ENCODE results near the gene TNFAIP8L2.

TNFAIP8L2 gene

DNA sequence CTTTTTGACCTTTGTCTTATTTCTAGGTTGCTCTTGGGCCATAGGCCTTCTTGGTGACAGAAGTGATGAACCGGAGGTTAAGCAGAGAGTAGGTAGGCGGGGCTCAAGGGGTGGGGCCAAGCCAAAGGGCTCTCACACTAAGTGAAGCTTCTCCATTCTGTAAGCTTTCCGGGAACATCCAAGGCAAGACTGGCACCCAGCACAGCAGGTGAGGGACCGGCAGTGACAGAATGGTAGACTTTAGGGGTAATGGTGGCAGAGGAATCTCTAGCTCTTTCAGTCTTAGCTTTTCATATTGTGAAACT, at the start of gene TNFAIP8L2:
Gene TNFAIP8L2, plus strand, starts transcription at position 135 of the 305 bp plus-strand sequence. CDS start 2,049 bp downstream, outside the sequence.
- no peak for DNase-seq

DNA sequence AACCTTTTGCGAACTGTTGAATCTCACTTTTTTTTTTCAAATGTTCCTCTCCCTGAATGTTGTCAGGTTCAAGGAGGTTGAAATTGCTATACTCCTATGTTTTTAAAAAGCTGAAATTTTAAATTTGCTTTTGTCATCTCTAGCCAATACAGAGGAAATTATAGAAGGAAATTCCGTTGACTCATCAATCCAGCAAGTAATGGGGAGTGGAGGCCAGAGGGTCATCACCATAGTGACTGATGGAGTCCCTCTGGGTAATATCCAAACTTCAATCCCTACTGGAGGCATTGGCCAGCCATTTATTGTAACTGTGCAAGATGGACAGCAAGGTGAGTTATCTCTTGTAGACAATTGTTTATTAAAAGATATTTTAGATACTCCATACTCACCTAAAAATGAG, 49.6 kb upstream of the TNFAIP8L2 start:
- no peak for DNase-seq

DNA sequence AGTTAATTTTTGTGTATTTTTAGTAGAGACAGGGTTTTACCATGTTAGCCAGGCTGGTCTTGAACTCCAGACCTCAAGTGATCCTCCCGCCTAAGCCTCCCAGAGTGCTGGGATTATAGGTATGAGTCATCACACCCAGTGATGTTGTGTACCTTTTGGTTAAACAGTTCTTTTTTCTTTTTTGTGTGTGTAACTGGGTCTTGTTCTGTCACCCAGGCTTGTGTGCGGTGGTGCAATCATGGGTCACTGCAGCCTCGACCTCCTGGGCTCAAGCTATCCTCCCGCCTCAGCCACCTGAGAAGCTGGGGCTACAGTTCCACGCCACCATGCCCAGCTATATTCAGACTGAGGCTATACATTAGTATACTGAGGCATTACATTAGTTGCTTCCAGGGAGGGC, 48.1 kb upstream of the TNFAIP8L2 start:
- DNase-seq: no peak

DNA sequence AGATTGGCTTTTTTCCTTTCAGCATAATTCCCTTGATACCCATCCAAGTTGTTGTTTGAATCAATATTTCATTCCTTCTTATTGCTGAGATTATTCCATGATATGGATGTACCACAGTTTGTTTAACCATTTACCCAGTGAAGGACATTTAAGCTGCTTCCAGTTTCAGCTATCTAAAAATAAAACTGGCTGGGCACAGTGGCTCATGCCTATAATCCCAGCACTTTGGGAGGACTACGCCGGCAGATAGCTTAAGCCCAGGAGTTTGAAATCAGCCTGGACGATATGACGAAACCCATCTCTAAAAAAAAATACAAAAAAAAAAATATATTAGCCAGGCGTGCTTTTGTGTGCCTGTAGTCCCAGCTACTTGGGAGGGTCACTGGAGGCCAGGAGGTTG, 42.6 kb upstream of the TNFAIP8L2 start:
- no peak for DNase-seq

DNA sequence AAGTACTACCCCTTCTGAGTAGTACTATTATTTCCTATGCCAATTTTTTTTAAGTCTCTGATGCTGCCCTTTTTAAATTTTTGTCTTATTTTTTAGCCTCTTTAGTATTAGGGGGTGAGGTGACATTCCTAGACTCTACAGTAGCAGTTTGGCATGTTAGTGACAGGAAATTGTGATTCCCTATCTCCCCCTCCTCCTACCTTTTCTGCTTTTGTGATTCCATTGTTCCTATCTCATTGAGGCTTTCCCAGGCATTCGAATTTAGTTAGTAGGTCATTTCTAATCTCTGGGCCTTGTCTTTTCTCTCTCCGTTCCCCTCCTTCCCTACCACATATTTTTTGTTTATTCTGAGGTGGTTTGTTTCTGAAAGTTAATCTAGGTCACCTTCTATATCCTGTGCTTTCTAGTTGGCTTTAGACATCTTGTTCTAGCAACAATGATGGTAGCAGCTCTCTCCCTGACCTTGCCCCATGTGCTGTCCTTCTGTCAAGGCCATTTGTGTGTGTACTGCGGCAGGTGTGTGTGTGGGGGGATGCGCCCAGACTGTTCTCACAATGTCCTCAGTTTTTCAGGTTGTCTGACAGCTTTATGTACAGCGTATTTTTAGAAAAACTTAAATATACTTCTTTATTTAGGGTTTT, 31.6 kb upstream of the TNFAIP8L2 start:
- DNase-seq: no peak

DNA sequence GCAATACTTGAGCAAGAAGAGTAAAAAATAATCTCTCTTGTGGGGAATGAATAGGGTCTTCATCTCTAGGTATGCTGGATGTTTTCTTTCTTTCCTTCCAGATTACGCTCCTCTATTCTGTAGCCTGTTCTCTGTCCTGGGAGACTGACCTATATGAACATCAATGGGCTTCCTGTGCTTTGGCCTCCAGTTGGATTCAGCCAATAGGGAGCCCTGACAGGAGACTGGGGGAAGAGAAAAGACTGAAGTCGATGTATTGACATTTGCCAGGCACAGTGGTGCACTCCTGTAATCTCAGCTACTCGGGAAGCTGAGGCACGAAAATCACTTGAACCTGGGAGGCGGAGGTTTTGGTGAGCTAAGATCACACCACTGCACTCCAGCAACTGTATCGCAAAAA, 27.6 kb upstream of the TNFAIP8L2 start:
- no peak for DNase-seq

DNA sequence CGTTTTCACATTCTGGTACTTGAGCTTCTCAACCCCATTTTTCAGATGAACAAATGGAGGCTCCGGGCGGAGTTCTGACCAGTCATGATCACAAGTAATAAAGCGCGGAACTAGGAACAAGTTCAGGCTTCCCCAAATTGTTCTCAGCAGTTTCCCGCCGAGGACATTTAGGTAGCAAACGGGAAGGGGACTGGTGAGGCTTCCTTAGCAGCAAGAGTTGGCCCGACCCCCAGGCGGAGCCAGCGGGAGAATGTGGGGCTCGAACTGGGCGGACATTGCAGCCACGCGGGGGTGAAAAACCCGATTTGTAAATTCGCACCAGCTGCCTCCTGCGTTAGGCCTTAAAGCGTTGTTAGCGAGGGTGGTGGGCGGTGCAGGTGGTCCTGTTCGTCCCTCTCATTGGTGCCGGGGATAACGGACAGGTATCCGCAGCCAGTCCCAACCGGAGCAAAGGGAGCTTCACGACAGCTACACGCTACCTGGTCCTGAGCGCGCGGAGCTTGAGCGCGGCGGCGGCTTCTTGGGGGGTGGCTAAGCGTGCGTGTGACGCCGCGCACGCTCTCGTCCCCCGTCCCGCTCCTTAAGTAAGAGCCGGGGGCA, 25.4 kb upstream of the TNFAIP8L2 start:
- no peak for DNase-seq

DNA sequence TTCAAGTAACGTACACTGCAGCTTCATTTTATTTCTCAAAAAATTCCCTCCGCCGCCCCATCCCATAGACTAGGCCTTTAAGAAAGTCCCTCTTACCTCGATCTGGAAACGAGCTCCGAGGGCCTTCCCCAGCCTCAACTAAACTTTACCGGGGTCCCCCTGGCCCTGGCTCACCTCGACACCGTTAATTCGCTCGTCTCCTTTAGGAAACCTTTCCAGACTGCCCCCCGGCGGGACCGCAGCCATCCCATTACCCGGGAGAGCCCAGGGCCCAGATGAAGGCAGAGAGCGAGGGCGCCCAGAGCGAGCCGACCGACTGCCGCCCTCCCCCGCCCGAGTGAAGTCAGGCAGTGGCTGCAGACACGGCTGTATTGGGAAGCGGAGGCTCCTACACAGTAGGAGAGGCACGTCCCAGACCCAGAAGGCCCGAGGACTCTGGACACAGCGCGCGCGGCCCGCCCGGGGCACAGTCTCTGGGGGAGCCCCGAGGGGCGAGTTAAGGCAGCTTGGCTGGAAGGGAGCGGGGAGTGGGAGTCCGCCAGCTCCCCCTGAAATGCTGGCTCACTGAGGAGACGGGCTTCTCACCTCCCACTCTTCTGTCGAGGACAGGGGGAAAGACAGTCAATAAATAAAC, 24.6 kb upstream of the TNFAIP8L2 start:
- no peak for DNase-seq

DNA sequence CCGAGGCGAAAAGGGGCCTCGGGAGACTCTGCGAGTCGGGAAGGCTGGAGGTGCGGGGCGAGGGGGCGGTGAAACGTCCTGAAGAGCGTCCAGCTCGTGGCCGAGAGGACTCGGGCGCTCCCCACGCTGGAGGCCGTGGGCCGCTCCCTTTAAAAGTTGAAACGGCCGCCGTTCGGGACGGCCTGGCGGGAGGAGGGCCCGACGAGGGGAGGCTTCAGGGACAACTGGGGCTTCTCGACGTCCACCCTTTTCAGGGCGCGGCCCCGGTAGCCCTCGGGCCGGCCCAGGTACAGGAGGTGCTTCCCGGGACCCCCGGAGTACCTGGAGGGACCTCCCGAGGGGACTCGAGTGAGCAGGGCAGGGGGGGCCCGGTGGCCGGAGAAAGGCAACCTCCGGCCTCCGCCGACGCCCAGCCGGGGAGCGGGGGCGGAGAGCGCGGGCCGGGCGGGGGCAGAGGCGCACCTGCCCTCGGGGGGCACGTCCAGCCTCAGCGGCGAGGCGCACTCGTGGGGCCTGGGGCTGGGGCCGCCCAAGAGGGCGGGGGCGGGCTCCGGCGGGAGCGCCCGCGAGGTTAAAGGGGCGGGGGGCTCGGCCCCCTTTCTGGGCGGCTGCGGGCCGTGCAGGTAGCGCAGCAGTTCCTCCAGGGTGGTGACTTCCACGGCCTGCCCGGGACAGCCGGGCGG, 24.0 kb upstream of the TNFAIP8L2 start:
- no peak for DNase-seq

DNA sequence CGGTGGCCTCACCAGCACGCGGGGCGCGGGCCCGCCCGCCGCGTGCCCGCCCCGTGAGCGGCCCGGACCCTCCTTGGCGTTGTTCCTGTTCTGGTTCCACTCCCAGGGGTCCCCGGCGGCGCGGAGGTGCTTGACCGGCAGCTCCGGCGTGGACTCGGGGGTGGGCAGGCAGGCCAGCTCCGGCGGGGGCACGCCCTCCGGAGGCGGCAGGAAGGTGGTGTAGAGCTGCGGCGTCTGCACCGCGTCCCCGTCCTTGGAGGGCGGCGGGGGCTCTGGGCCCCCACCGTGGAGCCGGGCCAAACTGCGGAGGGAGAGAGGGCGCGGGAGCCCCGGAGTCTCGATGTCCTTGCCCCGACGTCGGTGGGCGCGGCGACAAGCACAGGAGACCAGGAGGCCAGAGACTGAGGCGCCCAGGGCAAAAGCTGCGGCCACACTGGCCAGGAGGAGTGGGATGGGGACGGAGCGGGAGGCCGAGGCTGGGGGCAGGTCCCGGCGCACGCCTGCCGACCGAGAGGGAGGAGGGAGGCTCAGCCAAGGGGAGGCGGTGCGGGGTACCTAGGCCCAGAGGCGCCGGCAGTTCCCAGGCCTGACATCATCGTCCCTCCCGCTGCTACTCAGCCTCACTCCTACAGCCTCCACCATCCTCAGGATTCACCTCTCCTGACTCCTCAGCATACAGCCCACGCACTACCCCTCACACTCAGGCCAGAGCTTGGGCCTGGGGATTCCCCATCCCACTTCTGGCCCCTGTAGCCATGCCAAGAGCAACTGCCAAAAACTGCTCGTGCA, 23.2 kb upstream of the TNFAIP8L2 start:
- DNase-seq: no peak

DNA sequence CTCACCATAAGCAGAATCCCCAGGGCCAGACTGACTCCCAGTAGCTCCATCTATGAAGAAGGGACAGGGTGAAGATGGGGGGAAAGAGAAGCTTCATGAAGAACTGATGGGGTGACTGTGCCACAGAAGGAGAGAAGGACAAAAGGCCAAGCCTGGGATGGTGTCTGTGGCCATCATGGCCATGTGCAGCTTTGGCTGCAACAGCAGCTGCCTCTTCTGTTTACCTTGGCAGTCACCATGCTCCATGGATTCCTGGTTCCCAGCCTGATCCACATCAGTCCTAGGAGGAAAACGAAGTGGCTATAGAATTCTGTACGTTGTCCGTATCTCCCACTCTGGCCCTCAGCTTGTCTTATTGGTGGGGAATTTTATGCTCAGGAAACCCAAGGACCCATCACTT, 22.1 kb upstream of the TNFAIP8L2 start:
- DNase-seq: no peak

DNA sequence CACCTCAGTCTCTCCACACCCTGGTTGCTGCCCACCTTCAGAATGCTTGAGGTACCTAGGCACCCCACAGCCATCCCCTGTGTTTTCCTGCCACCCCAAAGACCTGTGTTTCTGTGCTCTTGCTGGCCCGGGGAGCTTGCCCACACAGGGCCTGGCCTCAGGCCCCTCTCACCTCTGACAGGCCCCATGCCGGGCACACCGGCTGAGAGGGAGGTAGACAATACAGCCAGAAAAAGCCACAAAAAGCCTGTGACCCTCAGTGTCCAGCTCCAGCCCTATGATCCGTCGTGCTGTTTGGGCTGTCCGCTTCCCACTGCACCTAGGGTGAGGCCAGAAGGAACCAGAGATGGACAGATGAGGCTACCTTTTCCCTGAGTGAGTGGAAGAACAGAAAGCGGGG, 21.5 kb upstream of the TNFAIP8L2 start:
- no peak for DNase-seq

DNA sequence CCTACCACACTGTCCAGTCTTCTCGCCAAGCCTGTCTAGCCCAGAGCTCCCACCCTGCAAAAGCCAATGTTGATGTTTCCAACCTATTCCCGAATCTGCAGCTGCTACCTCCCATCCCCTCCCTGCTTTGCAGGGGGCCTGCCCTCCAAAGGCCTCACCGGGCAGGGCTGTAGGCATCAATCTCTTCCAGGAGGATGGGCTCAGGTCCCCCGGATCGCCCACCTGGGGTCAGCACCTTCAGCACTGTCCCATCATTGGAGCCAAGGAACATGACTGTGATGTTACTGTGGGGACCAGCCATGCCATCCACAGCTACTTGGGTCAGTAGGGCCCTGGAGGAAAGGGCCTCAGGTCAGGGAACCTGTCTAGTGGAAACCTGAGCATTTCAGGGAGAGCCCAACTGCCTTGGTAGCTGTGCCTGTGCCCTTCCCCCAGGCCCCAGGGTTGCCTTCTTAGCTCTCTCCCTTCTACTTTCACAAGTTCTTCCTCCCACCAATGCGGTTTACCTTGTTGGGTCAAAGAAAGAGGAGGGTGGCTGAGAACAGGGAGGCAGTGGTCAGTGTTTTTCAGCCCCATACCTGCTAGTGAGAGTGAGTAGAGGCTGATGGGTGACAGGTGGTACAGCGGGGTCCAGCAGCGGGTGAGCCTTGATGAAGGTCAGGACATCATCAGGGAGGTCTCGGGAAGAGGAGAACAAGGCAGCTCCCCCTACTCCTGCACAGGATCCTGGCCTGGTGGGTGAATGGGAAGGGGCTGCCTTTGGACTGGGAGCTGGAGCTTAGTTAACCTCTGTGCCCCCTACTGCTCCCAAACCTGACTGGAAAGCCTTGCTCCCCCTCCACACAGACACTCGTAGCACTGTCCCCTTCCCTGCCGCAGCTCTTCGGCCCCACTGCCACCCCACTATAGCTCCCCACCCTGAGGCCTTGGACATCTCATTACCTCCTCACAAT, 20.7 kb upstream of the TNFAIP8L2 start:
- DNase-seq: no peak

DNA sequence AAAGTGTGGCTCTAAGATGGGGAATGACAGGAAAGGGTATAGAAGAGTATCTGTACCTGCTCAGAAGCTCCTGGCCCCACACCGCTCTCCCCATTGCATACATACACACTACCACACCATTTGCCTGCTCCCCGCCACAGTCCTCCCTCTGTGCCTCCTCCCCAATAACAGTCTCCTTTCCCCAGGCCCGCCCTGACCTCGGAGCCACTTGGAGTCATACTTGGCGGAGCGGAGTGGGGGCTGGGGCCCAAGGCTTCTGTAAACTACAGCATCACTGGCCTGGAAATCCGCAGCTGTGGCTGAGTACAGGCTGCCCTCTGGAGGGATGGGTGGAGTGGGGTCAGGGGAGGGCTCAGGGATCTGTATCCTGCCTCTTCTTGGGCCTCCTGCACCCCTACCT, 18.7 kb upstream of the TNFAIP8L2 start:
- DNase-seq: no peak

DNA sequence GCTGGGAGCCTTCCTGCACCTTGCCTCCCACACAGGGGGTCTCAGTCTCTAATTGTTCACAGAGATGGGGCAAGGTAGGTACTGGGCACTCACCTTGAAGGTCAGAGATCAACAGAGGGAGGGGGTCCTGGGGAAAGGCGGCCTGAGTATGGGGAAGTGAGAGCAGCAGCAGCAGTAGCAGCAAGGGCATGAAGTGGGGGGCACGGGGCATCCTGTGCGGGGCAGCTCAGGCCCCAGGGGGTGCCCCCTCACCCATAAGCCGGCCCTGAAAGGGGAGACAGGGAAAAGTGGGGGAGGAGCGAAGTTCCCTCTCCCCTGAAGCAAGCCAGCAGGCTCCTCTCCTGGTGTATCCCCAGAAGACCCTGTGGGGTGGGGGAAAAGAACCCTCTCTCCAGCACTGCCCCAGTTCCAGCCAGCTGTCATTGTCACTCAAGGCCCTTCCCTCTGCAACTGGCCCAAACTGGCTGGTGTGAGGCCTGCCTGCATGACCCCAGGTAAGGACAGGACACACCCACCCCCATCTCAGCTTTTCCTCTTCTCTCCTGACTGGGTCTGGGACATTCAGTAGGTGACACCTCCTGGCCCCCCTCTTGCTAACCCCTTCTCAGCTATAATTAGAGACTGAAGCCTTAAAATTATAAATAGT, 13.9 kb upstream of the TNFAIP8L2 start:
- DNase-seq: no peak

DNA sequence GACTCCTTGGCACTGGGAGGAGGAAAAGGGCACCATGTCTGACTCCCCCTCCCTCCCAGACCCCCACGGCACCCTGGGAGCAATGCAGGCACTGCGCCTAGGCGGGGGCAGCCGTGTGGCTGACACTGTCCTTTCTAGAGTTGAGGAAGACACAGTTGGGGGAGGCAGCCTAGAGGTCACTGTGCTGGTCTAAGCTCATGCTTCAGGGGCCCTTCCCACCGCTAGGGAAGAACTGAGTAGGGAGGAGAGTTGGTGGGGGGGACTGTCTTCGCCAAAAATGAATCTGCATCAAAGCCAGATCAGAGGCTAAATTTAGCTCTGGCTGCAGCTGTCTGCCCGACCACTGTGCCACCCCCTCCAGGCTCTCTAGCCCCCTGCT, 13.4 kb upstream of the TNFAIP8L2 start:
- DNase-seq: no peak

DNA sequence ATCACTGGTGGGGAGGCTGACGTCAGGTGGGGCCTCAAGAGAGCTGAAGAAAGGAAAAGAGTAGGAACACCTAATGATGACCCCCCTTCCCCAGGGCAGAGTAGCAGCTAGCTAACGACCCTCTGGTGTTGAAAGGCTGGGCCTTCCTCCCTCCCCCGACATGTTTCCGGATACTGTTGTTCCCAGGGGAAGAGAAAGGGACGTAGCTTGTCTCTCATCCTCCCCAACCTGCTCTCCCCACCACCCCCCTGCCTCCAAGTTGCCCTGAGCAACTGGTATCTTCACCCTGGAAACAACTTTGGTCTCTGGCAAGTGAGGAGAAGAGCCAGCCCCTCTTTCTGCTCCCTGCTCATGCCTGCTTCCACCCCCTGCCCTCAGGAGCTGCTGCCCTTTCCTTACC, 12.5 kb upstream of the TNFAIP8L2 start:
- no peak for DNase-seq

DNA sequence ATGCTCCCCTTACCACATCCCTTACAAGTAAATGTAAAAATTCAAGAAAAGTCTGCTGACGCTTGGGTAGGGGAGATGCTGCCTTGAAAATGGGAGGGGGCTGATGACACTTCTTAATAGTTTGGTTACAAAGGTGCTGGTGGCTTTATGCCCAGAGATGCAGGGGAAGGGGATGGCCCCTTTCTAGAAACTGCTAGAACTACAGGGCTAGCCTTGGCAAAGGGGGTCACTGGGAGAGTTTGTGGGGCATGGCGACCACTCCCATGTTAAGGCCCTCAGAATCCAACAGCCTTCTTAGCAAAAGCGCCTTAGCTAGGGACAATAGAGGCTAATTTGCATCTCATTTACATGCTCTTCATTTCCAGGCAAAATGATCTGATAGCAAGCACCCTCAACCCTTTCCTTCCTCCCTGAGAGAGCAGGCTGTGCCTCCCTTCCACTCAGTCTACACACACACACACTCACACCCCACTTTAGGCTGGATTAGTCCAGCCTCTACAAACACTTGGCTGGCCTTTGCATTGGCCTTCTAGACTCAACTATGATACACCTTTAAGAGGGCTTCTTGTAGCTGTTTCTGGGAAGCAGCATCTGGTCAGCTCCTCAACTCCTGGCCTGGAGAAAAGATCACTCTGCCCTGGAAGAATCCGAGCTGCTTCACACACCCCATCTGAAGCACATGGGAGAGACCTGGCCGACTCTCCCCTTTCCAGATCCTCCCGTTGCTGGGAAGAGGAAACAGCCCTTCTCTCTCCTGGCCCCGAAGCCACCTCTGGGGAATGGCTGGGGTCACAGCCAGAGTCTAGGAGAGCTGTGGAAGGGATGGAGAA, 11.8 kb upstream of the TNFAIP8L2 start:
- no peak for DNase-seq

DNA sequence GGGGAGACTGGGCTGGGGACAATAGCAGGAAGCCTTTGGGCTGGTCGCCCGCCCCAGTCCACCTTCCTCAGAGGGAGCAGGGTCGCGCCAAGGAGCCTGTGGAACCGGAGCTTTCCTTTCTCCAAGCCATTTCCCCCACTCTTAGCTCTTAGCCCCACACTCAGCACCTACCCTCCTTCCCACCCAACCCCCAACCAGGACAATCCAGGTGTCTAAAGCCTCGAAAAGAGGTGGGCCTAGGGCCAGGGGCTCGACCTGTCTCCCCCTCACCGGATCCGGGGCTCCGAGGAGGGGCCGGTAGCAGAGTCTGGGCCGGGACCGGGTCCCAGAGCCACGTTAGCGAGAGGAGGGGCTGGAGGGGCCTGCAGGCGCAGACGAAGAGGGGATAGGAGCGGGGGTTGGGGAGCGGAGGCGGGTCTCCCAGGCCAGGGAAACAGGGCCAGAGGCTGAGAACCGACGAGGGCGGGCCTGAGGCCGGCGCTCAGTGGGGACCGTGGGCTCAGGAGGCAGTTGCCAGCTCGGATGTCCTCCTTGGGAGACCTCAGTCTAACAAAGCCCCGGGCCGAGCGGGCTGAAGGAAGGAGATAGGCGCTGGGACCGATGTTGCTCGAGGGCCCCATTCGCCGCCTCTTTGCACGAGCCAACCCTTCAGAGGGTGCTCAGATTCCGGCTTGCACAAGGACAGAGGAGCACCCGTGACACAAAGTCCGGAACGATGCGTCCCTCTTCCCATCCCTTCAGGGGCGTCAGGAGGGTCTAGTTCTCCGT, 11.0 kb upstream of the TNFAIP8L2 start:
- DNase-seq: no peak

DNA sequence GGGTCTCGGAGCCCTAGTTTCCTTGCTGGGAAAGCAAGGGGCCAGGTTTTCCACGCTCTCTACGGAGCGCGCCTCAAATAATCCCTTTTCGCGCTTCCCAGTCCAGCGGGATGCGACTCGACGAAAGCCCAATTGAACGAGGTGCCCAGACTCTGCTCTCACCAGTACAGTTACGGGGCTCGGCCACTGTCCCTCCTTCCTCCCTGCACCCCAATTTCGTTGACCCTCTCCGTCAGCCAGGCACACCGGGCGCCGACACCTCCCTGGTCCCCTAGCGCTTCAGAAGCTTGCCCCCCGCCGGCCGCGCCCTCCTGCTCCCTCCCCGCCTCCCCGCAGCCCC, 10.4 kb upstream of the TNFAIP8L2 start:
- no peak for DNase-seq

Data from NCI-H2227 treated with DMSO at 0.1 percent for 48 hours (cell line).